A549 (cell line): ENCODE results near the gene RARG. TPM values are rescaled to one million over a fixed set of nuclear protein-coding genes. Genes with fewer than 3 reads are reported as not detected.

Experiments
- ATAC-seq, 2 experiments: fragments of 200-7000 bp in 1 of 2; fragments of >200 bp in 1 of 2; cut with Nextera tagmentation in 1 of 2; cut with Tn5 transposase in 1 of 2; 3 replicates each; pipeline versions ENCODE4 v1.8.0 to v1.9.1; 2018 to 2020; ENCODE audit warnings: mild to moderate bottlenecking in 1 of 2, moderate library complexity in 1 of 2
- CTCF ChIA-PET: fragments of 300-600 bp; sonication (Branson Sonifier 250); formaldehyde crosslinking; extraction: SDS; loops from one replicate; lab custom pipeline; 2021; ENCODE audit warnings: antibody characterized with exemption, inconsistent platforms; lab: Yijun Ruan, JAX
- POLR2A ChIA-PET: fragments of 350-600 bp; formaldehyde crosslinking; extraction: SDS; loops from one replicate; lab custom pipeline; 2021; ENCODE audit warnings: antibody characterized with exemption, inconsistent platforms; lab: Yijun Ruan, JAX
- DNase-seq, 2 experiments: peaks; one replicate each; pipeline versions ENCODE4 v3.0.0 to v3.0.0-alpha.2; 2011 to 2016; ENCODE audit warnings: low read depth in 1 of 2, low spot score in 1 of 2
- FAIRE-seq: peaks from 2 replicates; lab custom pipeline; 2011; peaks lifted over from hg19 to GRCh38; lab: Jason Lieb, UNC
- H3K27ac ChIP-seq, 2 experiments: fragments of >200 bp; sonication (Bioruptor Twin); formaldehyde crosslinking; 3 replicates each; pipeline ENCODE4 v1.5.1; 2016 to 2017
- H3K4me1 ChIP-seq: fragments of >200 bp; sonication (Bioruptor Twin); formaldehyde crosslinking; 3 replicates; pipeline ENCODE4 v1.6.1; 2016
- H3K4me2 ChIP-seq: fragments of >200 bp; sonication (Bioruptor Twin); formaldehyde crosslinking; 3 replicates; pipeline ENCODE4 v1.6.1; 2016
- H3K4me3 ChIP-seq: fragments of >200 bp; sonication (Bioruptor Twin); formaldehyde crosslinking; 3 replicates; pipeline ENCODE4 v1.5.1; 2016
- H3K9me3 ChIP-seq: fragments of >200 bp; sonication (Bioruptor Twin); formaldehyde crosslinking; 3 replicates; pipeline ENCODE4 v1.6.1; 2016
- BHLHE40 ChIP-seq: IDR thresholded peaks from 2 replicates; pipeline ENCODE4 v1.6.1; 2012; ENCODE audit warnings: low read depth, low read length, inconsistent platforms
- EHF ChIP-seq: fragments of 250-450 bp; sonication (Bioruptor Pico); IDR thresholded peaks from 2 replicates; pipeline ENCODE4 v1.5.0; 2020; ENCODE audit warnings: mild to moderate bottlenecking
- HMGXB4 ChIP-seq: fragments of 250-450 bp; sonication (Bioruptor Pico); IDR thresholded peaks from 2 replicates; pipeline ENCODE4 v1.5.0; 2021; ENCODE audit warnings: mild to moderate bottlenecking, moderate library complexity, borderline replicate concordance
- HOXB13 ChIP-seq: fragments of 250-450 bp; sonication (Bioruptor Pico); IDR thresholded peaks from 2 replicates; pipeline ENCODE4 v1.5.0; 2020; ENCODE audit warnings: low read depth, mild to moderate bottlenecking, moderate library complexity
- JUN ChIP-seq, 2 experiments: fragments of >200 bp; sonication (Bioruptor Twin); formaldehyde crosslinking; IDR thresholded peaks; 2 replicates in 1 of 2; 3 replicates in 1 of 2; pipeline ENCODE4 v1.6.1; 2016 to 2017
- KDM5A ChIP-seq: fragments of 200-600 bp; sonication (generic); IDR thresholded peaks from 2 replicates; pipeline ENCODE4 v1.6.1; 2016; ENCODE audit warnings: antibody characterized with exemption, mild to moderate bottlenecking
- MAFK ChIP-seq: fragments of 450-650 bp; IDR thresholded peaks from 2 replicates; pipeline ENCODE4 v1.6.1; 2014; ENCODE audit not compliant: partially characterized antibody
- NPAS2 ChIP-seq: fragments of 250-450 bp; sonication (Bioruptor Pico); IDR thresholded peaks from 2 replicates; pipeline ENCODE4 v1.8.0; 2022; ENCODE audit warnings: mild to moderate bottlenecking, moderate library complexity, borderline replicate concordance
- PBX3 ChIP-seq: IDR thresholded peaks from 2 replicates; pipeline ENCODE4 v1.6.1; 2012
- PHF8 ChIP-seq: fragments of 200-600 bp; sonication (generic); IDR thresholded peaks from 2 replicates; pipeline ENCODE4 v1.6.1; 2016; ENCODE audit warnings: low read depth, mild to moderate bottlenecking, antibody characterized with exemption, moderate library complexity, borderline replicate concordance
- POLR2AphosphoS2 ChIP-seq: conservative IDR thresholded peaks from 2 replicates; pipeline ENCODE4 v1.6.1; 2012; ENCODE audit warnings: low read length, improper control_type of control experiment, inconsistent platforms
- RAD21 ChIP-seq, 2 experiments: fragments of >200 bp in 1 of 2; sonication (Bioruptor Twin) in 1 of 2; formaldehyde crosslinking in 1 of 2; IDR thresholded peaks in 1 of 2; conservative IDR thresholded peaks in 1 of 2; 2 replicates in 1 of 2; 3 replicates in 1 of 2; pipeline ENCODE4 v1.6.1; 2012 to 2018; ENCODE audit warnings: inconsistent platforms in 1 of 2
- RARB ChIP-seq: fragments of 250-450 bp; sonication (Bioruptor Pico); IDR thresholded peaks from 2 replicates; pipeline ENCODE4 v1.8.0; 2021; ENCODE audit warnings: mild to moderate bottlenecking, moderate library complexity
- SMC3 ChIP-seq: fragments of >200 bp; sonication (Bioruptor Twin); formaldehyde crosslinking; IDR thresholded peaks from 3 replicates; pipeline ENCODE4 v1.6.1; 2018; ENCODE audit warnings: inconsistent platforms
- ZC3H11A ChIP-seq: fragments of 450-650 bp; IDR thresholded peaks from 2 replicates; pipeline ENCODE4 v1.6.1; 2014; ENCODE audit warnings: antibody characterized with exemption, mild to moderate bottlenecking
- WGBS: methylation state at CpG from one replicate; pipeline ENCODE4 v1.1.6; 2017; ENCODE audit errors: missing lambda C conversion rate; 5-methylcytosine and 5-hydroxymethylcytosine counted together
- polyA plus RNA-seq, 4 experiments: library from polyadenylated mRNA; depleted of rRNA in 3 of 4; stranded (reverse); fragments of >200 nt; fragmentation: RNase III in 1 of 4; extraction: RNeasy Plus Mini Kit Qiagen cat#74134 plus additional on column Dnase treatment in 1 of 4; gene quantifications; 2 replicates in 3 of 4; 3 replicates in 1 of 4; pipeline ENCODE4 v1.2.3, GENCODE V29; 2011 to 2017
- TF ChIP-seq, protein P1 (sequence below): fragments of >200 bp; sonication (Bioruptor Twin); formaldehyde crosslinking; IDR thresholded peaks from 3 replicates; pipeline ENCODE4 v1.5.1; 2016
- TF ChIP-seq, protein P2 (sequence below): IDR thresholded peaks from 2 replicates; pipeline ENCODE4 v1.6.1; 2012

RARG gene
- polyA plus RNA-seq, 2 of the 4 experiments (the other 2 are of a cell fraction), result 15.6 to 17.2 TPM

GRCh38 chr12:53213348-53213747, 18.7 kb downstream of the RARG start:
- peak; percentile 81 to 91 for DNase-seq
- H3K4me2 ChIP-seq, result no peak overlapping the region
- TF ChIP-seq POLR2AphosphoS2, result no peak
- TF ChIP-seq HOXB13 (CRISPR knock-in tag), result no peak
- TF ChIP-seq, protein P1, sequence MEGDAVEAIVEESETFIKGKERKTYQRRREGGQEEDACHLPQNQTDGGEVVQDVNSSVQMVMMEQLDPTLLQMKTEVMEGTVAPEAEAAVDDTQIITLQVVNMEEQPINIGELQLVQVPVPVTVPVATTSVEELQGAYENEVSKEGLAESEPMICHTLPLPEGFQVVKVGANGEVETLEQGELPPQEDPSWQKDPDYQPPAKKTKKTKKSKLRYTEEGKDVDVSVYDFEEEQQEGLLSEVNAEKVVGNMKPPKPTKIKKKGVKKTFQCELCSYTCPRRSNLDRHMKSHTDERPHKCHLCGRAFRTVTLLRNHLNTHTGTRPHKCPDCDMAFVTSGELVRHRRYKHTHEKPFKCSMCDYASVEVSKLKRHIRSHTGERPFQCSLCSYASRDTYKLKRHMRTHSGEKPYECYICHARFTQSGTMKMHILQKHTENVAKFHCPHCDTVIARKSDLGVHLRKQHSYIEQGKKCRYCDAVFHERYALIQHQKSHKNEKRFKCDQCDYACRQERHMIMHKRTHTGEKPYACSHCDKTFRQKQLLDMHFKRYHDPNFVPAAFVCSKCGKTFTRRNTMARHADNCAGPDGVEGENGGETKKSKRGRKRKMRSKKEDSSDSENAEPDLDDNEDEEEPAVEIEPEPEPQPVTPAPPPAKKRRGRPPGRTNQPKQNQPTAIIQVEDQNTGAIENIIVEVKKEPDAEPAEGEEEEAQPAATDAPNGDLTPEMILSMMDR, result peak; percentile 97
- TF ChIP-seq SMC3, result peak; percentile 99
- TF ChIP-seq, protein P2, sequence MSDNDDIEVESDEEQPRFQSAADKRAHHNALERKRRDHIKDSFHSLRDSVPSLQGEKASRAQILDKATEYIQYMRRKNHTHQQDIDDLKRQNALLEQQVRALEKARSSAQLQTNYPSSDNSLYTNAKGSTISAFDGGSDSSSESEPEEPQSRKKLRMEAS, result 0 out of 2 replicates have a peak, but pooled peaks have one; percentile 19
- no peak for TF ChIP-seq MAFK
- TF ChIP-seq RARB, result no peak
- TF ChIP-seq JUN (IDR thresholded peaks at IDR 0.05), result 0 out of 5 replicates have a peak, but pooled peaks of 1 of the 2 experiments have one; percentile 25
- TF ChIP-seq RAD21 (conservative IDR thresholded peaks at IDR 0.05 in 1 of 2, IDR thresholded peaks at IDR 0.05 in 1 of 2), result peak; percentile 98 to 99
- no peak overlapping the region for H3K4me3 ChIP-seq
- 8% methylated on average over 14 of the region's 14 CpGs for WGBS
- POLR2A ChIA-PET, result interaction anchor here (0.9 to 1.5 kb wide), 2 partner anchors 82 to 108 kb away, joined by 3 to 4 read pairs; partner anchors contain the start of genes AAAS and PFDN5
- peaks cover 21% of the 10 kb centered on the region for H3K4me1 ChIP-seq
- H3K27ac ChIP-seq, result no peak overlapping the region
- CTCF ChIA-PET, result interaction anchor here (0.6 to 33.2 kb wide), 39 partner anchors 11 to 296 kb away, joined by 3 to 1046 read pairs (median 6); partner anchors contain the start of genes AAAS, ESPL1, MYG1 and PFDN5
- no peak for FAIRE-seq
- no peaks in the 10 kb centered on the region for H3K9me3 ChIP-seq
- ATAC-seq, result peak; percentile 79 to 92

DNA sequence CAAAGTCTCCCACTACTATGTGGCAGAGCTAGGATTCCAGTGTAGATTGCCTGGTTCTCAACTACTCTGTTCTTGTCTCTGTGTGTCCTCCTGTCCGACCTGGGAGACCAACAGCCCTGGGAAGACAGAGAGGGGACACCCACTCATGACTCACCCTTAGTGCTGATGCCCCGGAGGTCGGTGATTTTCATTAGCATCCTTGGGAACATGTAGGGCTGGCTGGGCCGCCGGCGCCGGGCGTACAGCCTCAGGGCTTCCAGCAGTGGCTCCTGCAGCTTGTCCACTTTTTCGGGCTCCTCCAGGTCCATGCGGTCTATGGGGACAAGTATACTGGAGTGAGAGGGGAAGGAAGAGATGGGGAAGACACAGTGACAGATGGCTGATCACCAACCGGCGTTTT, 19.1 kb downstream of the RARG start:
- WGBS, result 26% methylated on average over 12 of the region's 12 CpGs
- DNase-seq (no peak), ATAC-seq (peak; percentile 1 to 7; a peak in 3 of 6 replicates), FAIRE-seq (no peak)
- no peaks in the 10 kb centered on the region for H3K9me3 ChIP-seq
- H3K27ac ChIP-seq, result no peak overlapping the region
- no peak overlapping the region for H3K4me2 ChIP-seq
- TF ChIP-seq KDM5A, result no peak
- TF ChIP-seq BHLHE40, result no peak
- no peak for TF ChIP-seq NPAS2 (CRISPR knock-in tag)
- no peak for TF ChIP-seq SMC3
- no peak for TF ChIP-seq PHF8
- no peak for TF ChIP-seq ZC3H11A
- TF ChIP-seq PBX3, result no peak
- no peak for TF ChIP-seq EHF (CRISPR knock-in tag)
- no peak for TF ChIP-seq HMGXB4
- H3K4me1 ChIP-seq, result peaks cover 17% of the 10 kb centered on the region
- ChIA-PET POLR2A (interaction anchor here (1.5 kb wide), 1 partner anchor 109 kb away, joined by 4 read pairs; the partner anchor contains the start of gene AAAS), CTCF (interaction anchor here (0.6 to 33.2 kb wide), 32 partner anchors 8 to 250 kb away, joined by 3 to 1046 read pairs (median 8); partner anchors contain the start of genes AAAS, CSAD, ESPL1 and MYG1)
- H3K4me3 ChIP-seq, result no peak overlapping the region
